Nephron progenitor cell (in vitro differentiated cells): Measurements from ENCODE around the gene MINDY2.

Source experiments
- DNase-seq: peaks from one replicate; pipeline ENCODE4 v3.0.0; 2021
- H3K27ac Mint-ChIP-seq: 2 replicates; pipeline ENCODE4 v1.8.0; 2021; ENCODE audit warnings: mild to moderate bottlenecking, moderate library complexity, mixed read lengths
- H3K27me3 Mint-ChIP-seq: 2 replicates; pipeline ENCODE4 v1.8.0; 2021; ENCODE audit warnings: mild to moderate bottlenecking, low read depth, mixed read lengths; ENCODE audit not compliant: poor library complexity
- H3K36me3 Mint-ChIP-seq: 2 replicates; pipeline ENCODE4 v1.8.0; 2021; ENCODE audit warnings: low read depth, mixed read lengths
- H3K4me1 Mint-ChIP-seq: 2 replicates; pipeline ENCODE4 v1.8.0; 2021; ENCODE audit warnings: mixed read lengths
- H3K4me3 Mint-ChIP-seq: 2 replicates; pipeline ENCODE4 v1.8.0; 2021; ENCODE audit warnings: mild to moderate bottlenecking, moderate library complexity, mixed read lengths
- H3K9me3 Mint-ChIP-seq: 2 replicates; pipeline ENCODE4 v1.8.0; 2021; ENCODE audit warnings: mild to moderate bottlenecking, moderate library complexity, mixed read lengths
- TF ChIP-seq, protein P1 (sequence below): fragments of 200-600 bp; sonication (generic); IDR thresholded peaks from 2 replicates; pipeline ENCODE4 v1.5.0; 2021; ENCODE audit warnings: antibody characterized with exemption

The MINDY2 gene

DNA sequence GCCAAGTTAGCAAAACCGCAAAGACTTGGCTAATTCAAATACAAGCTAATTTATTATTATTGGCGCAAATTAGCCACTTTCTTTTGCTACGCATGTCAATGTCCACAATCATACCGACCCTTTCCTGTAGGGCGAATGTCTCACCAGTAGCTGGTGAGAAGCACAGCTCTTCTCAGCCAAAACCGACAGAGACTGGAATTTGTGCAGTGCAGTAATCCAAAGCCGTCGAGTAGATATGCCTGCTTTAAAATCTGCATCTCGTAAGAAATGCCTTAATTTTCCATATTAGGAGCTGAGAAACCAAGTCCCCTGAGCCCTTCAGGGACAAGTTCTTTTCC is 614 bp upstream of the MINDY2 start:
- no peak for DNase-seq
- Mint-ChIP-seq H3K27me3 (no peaks in the 10 kb centered on the region), H3K27ac (peak overlapping the region; percentile 99), H3K4me1 (peaks cover 21% of the 10 kb centered on the region), H3K9me3 (peaks cover 19% of the 10 kb centered on the region), H3K36me3 (peaks cover 7% of the 10 kb centered on the region), H3K4me3 (no peak overlapping the region)
- TF ChIP-seq, protein P1, sequence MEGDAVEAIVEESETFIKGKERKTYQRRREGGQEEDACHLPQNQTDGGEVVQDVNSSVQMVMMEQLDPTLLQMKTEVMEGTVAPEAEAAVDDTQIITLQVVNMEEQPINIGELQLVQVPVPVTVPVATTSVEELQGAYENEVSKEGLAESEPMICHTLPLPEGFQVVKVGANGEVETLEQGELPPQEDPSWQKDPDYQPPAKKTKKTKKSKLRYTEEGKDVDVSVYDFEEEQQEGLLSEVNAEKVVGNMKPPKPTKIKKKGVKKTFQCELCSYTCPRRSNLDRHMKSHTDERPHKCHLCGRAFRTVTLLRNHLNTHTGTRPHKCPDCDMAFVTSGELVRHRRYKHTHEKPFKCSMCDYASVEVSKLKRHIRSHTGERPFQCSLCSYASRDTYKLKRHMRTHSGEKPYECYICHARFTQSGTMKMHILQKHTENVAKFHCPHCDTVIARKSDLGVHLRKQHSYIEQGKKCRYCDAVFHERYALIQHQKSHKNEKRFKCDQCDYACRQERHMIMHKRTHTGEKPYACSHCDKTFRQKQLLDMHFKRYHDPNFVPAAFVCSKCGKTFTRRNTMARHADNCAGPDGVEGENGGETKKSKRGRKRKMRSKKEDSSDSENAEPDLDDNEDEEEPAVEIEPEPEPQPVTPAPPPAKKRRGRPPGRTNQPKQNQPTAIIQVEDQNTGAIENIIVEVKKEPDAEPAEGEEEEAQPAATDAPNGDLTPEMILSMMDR = no peak

DNA sequence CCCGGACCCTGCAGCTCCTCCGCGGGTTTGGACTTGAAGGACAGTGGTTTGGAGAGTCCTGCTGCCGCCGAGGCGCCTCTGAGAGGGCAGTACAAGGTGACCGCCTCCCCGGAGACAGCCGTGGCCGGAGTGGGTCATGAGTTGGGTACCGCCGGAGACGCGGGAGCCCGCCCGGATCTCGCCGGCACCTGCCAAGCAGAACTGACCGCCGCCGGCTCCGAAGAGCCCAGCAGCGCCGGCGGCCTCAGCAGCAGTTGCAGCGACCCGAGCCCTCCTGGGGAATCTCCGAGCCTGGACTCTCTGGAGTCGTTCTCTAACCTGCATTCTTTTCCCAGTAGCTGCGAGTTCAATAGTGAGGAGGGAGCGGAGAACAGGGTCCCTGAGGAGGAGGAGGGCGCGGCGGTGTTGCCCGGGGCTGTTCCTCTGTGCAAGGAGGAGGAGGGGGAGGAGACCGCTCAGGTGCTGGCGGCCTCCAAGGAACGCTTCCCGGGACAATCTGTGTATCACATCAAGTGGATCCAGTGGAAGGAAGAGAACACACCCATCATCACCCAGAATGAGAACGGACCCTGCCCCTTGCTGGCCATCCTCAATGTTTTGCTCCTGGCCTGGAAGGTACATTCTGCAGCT is 634 bp downstream of the MINDY2 start:
- H3K36me3 Mint-ChIP-seq = no peaks in the 10 kb centered on the region
- H3K4me1 Mint-ChIP-seq = peaks cover 21% of the 10 kb centered on the region
- DNase-seq = peak; percentile 56
- TF ChIP-seq, protein P1 = no peak
- no peaks in the 10 kb centered on the region for H3K27me3 Mint-ChIP-seq
- H3K9me3 Mint-ChIP-seq = peaks cover 10% of the 10 kb centered on the region
- peak overlapping the region; percentile 82 for H3K27ac Mint-ChIP-seq
- no peak overlapping the region for H3K4me3 Mint-ChIP-seq

DNA sequence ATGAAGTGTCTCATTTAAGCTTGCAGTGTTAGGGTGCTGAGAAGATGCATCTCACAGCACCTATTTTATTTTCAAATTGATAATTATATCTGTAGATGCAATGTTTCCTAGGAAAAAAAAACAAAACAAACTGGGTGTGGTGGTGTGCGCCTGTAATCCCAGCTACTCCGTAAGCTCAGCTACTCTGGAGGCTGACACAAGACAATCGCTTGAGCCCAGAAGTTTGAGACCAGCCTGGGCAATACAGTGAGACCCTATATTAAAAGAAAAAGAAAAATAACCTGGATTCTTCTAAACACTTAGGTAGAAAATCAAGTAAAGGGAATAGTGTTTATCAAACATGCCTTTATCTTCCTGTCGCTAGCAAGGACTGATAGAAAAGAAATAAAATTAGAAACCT is 1.9 kb downstream of the MINDY2 start:
- no peak for DNase-seq
- TF ChIP-seq, protein P1 = no peak
- Mint-ChIP-seq H3K27me3 (no peaks in the 10 kb centered on the region), H3K4me3 (no peak overlapping the region), H3K4me1 (peaks cover 21% of the 10 kb centered on the region), H3K27ac (no peak overlapping the region), H3K36me3 (no peaks in the 10 kb centered on the region), H3K9me3 (peaks cover 9% of the 10 kb centered on the region)

DNA sequence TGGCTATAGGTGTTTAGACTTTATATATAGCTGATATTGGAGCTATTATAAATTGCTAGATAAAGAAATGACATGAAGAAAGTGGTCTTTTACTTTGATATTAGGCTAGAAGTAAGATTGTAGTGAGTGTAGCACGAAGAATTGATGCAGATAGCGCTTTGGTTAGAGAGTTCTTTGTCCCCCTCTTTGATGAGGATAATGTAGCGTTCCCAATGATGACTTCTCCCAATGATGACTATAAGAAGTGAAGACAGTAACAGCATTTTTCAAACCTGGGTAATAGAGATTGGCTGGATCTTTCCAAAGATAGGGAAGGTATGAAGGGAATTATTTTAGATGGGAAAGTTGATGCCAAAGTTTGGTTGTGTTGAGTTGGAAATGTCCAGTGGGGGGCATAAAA is 4.3 kb downstream of the MINDY2 start:
- Mint-ChIP-seq H3K27me3 (no peaks in the 10 kb centered on the region), H3K27ac (no peak overlapping the region), H3K9me3 (no peaks in the 10 kb centered on the region), H3K36me3 (peaks cover 10% of the 10 kb centered on the region), H3K4me1 (peaks cover 5% of the 10 kb centered on the region), H3K4me3 (no peak overlapping the region)
- TF ChIP-seq, protein P1 = no peak
- DNase-seq = no peak

DNA sequence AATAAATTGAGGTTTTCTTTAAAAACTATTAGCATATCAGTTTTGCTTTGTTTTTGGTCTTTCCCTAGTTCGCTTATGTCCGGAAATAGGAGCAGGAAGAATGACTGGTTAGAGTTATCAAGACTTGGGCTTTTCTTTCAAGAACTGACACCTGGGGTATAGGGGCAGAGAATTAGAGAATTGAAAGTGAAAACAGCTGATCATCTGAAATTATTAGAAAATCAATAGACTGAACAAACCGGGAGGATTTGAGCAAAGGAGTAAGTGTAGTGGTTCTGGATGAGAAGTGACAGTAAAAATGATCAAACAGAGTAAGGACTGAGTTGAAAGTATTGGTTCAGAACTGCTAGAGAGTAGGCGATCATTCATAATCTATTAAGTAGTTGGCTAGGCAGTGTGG is 6.0 kb downstream of the MINDY2 start:
- Mint-ChIP-seq H3K4me1 (no peaks in the 10 kb centered on the region), H3K4me3 (no peak overlapping the region), H3K36me3 (peaks cover 15% of the 10 kb centered on the region), H3K9me3 (no peaks in the 10 kb centered on the region), H3K27me3 (no peaks in the 10 kb centered on the region), H3K27ac (no peak overlapping the region)
- TF ChIP-seq, protein P1 = no peak
- no peak for DNase-seq

DNA sequence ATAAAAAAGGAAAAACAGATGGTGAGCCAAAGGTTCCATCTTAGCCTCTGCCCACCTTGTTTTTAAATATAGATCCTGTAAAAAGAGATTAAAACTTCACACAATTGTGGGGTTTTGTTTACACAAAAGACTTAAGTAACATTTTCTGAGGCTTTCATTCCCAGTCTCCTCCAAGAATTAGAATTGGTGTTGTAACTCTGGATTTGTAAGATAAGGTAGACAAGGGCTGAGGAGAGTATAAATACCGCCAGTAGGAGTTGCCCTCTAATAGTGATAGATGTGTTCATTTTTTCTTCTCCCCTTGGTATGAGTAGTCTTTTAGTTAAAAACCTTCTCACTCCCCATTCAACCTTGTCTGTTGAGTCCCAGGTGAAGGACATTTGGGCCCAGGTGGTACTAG is 8.5 kb downstream of the MINDY2 start:
- no peak overlapping the region for H3K4me3 Mint-ChIP-seq
- no peaks in the 10 kb centered on the region for H3K9me3 Mint-ChIP-seq
- no peaks in the 10 kb centered on the region for H3K4me1 Mint-ChIP-seq
- TF ChIP-seq, protein P1 = no peak
- H3K27me3 Mint-ChIP-seq = no peaks in the 10 kb centered on the region
- peaks cover 30% of the 10 kb centered on the region for H3K36me3 Mint-ChIP-seq
- peak overlapping the region; percentile 27 for H3K27ac Mint-ChIP-seq
- no peak for DNase-seq
